HepG2 (cell line): ENCODE results near the gene PPP1R13B. TPM values are rescaled to one million over a fixed set of nuclear protein-coding genes. Genes with fewer than 3 reads are reported as not detected.

Source experiments
- ATF7-NPFF ChIP-seq: sonication (generic); formaldehyde crosslinking; IDR thresholded peaks from 2 replicates; pipeline ENCODE4 v1.8.1; 2023; ENCODE audit warnings: mild to moderate bottlenecking, low read depth, missing genetic modification reagents, moderate library complexity
- GATAD1 ChIP-seq: IDR thresholded peaks from 2 replicates; pipeline ENCODE4 v1.6.1; 2016; ENCODE audit warnings: missing genetic modification reagents, missing compliant biosample characterization
- HIVEP1 ChIP-seq: sonication (generic); formaldehyde crosslinking; IDR thresholded peaks from 2 replicates; pipeline ENCODE4 v1.4.0; 2020; ENCODE audit warnings: mild to moderate bottlenecking, missing genetic modification reagents
- HMG20A ChIP-seq: IDR thresholded peaks from 2 replicates; pipeline ENCODE4 v1.6.1; 2016; ENCODE audit warnings: borderline replicate concordance
- HNRNPL ChIP-seq: fragments of 200-400 bp; formaldehyde crosslinking; IDR thresholded peaks from 2 replicates; pipeline ENCODE4 v1.6.1; 2017; ENCODE audit warnings: mild to moderate bottlenecking, low read depth, low read length
- HNRNPLL ChIP-seq: fragments of 200-400 bp; formaldehyde crosslinking; IDR thresholded peaks from 2 replicates; pipeline ENCODE4 v1.6.1; 2017; ENCODE audit warnings: mild to moderate bottlenecking, low read depth, low read length; ENCODE audit not compliant: poor library complexity, severe bottlenecking
- NAIF1 ChIP-seq: sonication (generic); formaldehyde crosslinking; IDR thresholded peaks from 2 replicates; pipeline ENCODE4 v1.5.0; 2020; ENCODE audit warnings: mild to moderate bottlenecking, missing genetic modification reagents, borderline replicate concordance
- NFATC3 ChIP-seq: sonication (generic); formaldehyde crosslinking; IDR thresholded peaks from 2 replicates; pipeline ENCODE4 v1.5.1; 2020; ENCODE audit warnings: mild to moderate bottlenecking, missing genetic modification reagents
- SMC3 ChIP-seq: IDR thresholded peaks from 2 replicates; pipeline ENCODE4 v1.6.1; 2011; ENCODE audit warnings: low read length, improper control_type of control experiment
- SNRNP70 ChIP-seq: fragments of 200-400 bp; formaldehyde crosslinking; IDR thresholded peaks from 2 replicates; pipeline ENCODE4 v1.6.1; 2017; ENCODE audit warnings: mild to moderate bottlenecking, low read depth, low read length, moderate library complexity
- TBX3 ChIP-seq: fragments of 450-650 bp; IDR thresholded peaks from 2 replicates; pipeline ENCODE4 v1.6.1; 2017; ENCODE audit warnings: antibody characterized with exemption, mild to moderate bottlenecking, inconsistent platforms, borderline replicate concordance
- TCF12 ChIP-seq, 2 experiments: fragments of 450-650 bp in 1 of 2; sonication (generic) in 1 of 2; formaldehyde crosslinking in 1 of 2; IDR thresholded peaks; 2 replicates each; pipeline versions ENCODE4 v1.6.1 to v1.8.0; 2017 to 2022; ENCODE audit warnings: antibody characterized with exemption in 1 of 2, mild to moderate bottlenecking in 1 of 2, missing genetic modification reagents in 1 of 2, moderate library complexity in 1 of 2
- ZBTB7B ChIP-seq: sonication (generic); formaldehyde crosslinking; IDR thresholded peaks from 2 replicates; pipeline ENCODE4 v1.4.0; 2020; ENCODE audit warnings: missing genetic modification reagents
- ZNF225 ChIP-seq: sonication (generic); formaldehyde crosslinking; IDR thresholded peaks from 2 replicates; pipeline ENCODE4 v1.4.0; 2020; ENCODE audit warnings: mild to moderate bottlenecking, missing genetic modification reagents
- ZNF264 ChIP-seq: sonication (generic); formaldehyde crosslinking; IDR thresholded peaks from 2 replicates; pipeline ENCODE4 v1.4.0; 2020; ENCODE audit warnings: missing genetic modification reagents
- ZNF431 ChIP-seq: sonication (generic); formaldehyde crosslinking; IDR thresholded peaks from 2 replicates; pipeline ENCODE4 v1.9.0; 2022; ENCODE audit warnings: missing genetic modification reagents, low read depth, mild to moderate bottlenecking, borderline replicate concordance
- ZNF468 ChIP-seq: sonication (generic); formaldehyde crosslinking; IDR thresholded peaks from 2 replicates; pipeline ENCODE4 v1.8.0; 2022; ENCODE audit warnings: mild to moderate bottlenecking, moderate library complexity, missing genetic modification reagents
- ZNF772 ChIP-seq: sonication (generic); formaldehyde crosslinking; IDR thresholded peaks from 2 replicates; pipeline ENCODE4 v1.5.0; 2020; ENCODE audit warnings: mild to moderate bottlenecking, missing genetic modification reagents
- polyA plus RNA-seq, 8 experiments: library from polyadenylated mRNA; depleted of rRNA in 3 of 8; stranded (reverse) in 7 of 8; unstranded in 1 of 8; fragments of >200 nt; fragmentation: Illumina TruSeq in 4 of 8; extraction: Trizol in 4 of 8; gene quantifications; 2 replicates each; pipeline versions ENCODE4 v1.2.1 to v1.2.3, GENCODE V29; 2011 to 2016; ENCODE audit warnings: low read depth in 4 of 8, missing spikeins in 1 of 8, mixed read lengths in 1 of 8; ENCODE audit not compliant: insufficient read depth in 1 of 8
- total RNA-seq, 5 experiments: library from RNA; depleted of rRNA; stranded (reverse); fragments of >200 nt; fragmentation: Illumina TruSeq; extraction: Trizol; gene quantifications; 2 replicates each; pipeline ENCODE4 v1.2.3, GENCODE V29; 2016; ENCODE audit warnings: low read depth in 1 of 5
- TF ChIP-seq, protein P1 (sequence below): fragments of 450-650 bp; IDR thresholded peaks from 2 replicates; pipeline ENCODE4 v1.6.1; 2017; ENCODE audit warnings: mild to moderate bottlenecking
- TF ChIP-seq, protein P2 (sequence below): sonication (generic); formaldehyde crosslinking; IDR thresholded peaks from 2 replicates; pipeline ENCODE4 v1.8.1; 2023; ENCODE audit warnings: mild to moderate bottlenecking, missing genetic modification reagents
- TF ChIP-seq, protein P3 (sequence below): sonication (generic); formaldehyde crosslinking; IDR thresholded peaks from 2 replicates; pipeline ENCODE4 v1.4.0; 2020; ENCODE audit warnings: missing genetic modification reagents
- TF ChIP-seq, protein P4 (sequence below): sonication (generic); formaldehyde crosslinking; IDR thresholded peaks from 2 replicates; pipeline ENCODE4 v1.4.0; 2020; ENCODE audit warnings: mild to moderate bottlenecking, missing genetic modification reagents, borderline replicate concordance

The PPP1R13B gene
- total and polyA plus RNA-seq, 2 of the 13 experiments (the other 11 are each of a cell fraction or from before 2014, with no cell fraction given) = 4.6 to 9.4 TPM

DNA sequence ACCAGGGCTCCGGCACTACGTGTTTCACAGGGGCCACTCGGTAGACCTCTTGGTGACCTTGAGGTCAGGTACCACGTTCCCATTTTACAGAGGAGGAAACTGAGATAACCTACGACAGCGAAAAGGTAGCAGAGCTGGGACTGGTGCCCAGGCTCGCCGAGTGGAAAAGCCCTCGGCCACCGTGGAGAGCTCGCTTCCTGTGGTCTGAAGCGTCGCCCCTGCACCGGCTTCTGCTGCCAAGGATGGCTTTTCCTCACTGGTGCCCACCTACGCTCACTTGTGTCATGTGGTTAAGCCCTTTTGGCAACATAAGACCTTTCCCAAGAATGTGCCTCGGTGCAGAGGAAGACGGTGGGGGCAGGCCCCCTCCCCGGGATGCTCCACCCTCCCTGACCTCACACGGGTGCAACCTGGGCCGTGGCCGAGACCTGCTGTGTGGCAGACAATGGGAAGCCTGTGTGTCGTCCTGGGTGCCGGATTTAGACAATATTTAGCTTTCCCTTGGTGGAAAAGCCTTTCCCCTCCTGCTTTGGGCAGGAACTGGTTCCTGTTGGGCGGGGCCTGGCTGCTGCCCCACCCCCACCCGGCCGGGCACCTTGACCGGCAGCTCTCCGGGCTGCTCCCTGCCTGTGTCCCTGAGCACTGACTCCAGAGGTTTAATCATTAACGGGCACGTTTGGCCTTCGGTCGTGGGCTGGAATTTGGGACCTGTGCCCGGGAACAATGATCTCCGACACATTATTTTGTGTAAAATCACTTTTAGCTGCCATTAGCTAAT is 32.4 kb upstream of the PPP1R13B start (continued):
- TF ChIP-seq, protein P1, sequence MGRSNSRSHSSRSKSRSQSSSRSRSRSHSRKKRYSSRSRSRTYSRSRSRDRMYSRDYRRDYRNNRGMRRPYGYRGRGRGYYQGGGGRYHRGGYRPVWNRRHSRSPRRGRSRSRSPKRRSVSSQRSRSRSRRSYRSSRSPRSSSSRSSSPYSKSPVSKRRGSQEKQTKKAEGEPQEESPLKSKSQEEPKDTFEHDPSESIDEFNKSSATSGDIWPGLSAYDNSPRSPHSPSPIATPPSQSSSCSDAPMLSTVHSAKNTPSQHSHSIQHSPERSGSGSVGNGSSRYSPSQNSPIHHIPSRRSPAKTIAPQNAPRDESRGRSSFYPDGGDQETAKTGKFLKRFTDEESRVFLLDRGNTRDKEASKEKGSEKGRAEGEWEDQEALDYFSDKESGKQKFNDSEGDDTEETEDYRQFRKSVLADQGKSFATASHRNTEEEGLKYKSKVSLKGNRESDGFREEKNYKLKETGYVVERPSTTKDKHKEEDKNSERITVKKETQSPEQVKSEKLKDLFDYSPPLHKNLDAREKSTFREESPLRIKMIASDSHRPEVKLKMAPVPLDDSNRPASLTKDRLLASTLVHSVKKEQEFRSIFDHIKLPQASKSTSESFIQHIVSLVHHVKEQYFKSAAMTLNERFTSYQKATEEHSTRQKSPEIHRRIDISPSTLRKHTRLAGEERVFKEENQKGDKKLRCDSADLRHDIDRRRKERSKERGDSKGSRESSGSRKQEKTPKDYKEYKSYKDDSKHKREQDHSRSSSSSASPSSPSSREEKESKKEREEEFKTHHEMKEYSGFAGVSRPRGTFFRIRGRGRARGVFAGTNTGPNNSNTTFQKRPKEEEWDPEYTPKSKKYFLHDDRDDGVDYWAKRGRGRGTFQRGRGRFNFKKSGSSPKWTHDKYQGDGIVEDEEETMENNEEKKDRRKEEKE = no peak
- TF ChIP-seq NAIF1 (CRISPR knock-in tag) (peak; percentile 56; the same call in 1 of the 2 replicates), TBX3 (no peak), SNRNP70 (no peak), ZNF468 (CRISPR knock-in tag) (no peak), SMC3 (no peak), ZBTB7B (CRISPR knock-in tag) (peak; percentile 83; the same call in 1 of the 2 replicates), ZNF225 (CRISPR knock-in tag) (no peak), ZNF264 (CRISPR knock-in tag) (peak; percentile 79; the same call in 1 of the 2 replicates), NFATC3 (CRISPR knock-in tag) (no peak), HNRNPLL (peak; percentile 33), ZNF772 (CRISPR knock-in tag) (peak; percentile 86; the same call in 1 of the 2 replicates), ZNF431 (CRISPR knock-in tag) (no peak), HNRNPL (peak; percentile 90; the same call in 1 of the 2 replicates), ATF7-NPFF (CRISPR knock-in tag) (peak; percentile 50; the same call in 1 of the 2 replicates), HIVEP1 (peak; percentile 88; the same call in 1 of the 2 replicates), TCF12 (IDR thresholded peaks at IDR 0.05) (no peak), TCF12 (CRISPR knock-in tag; IDR thresholded peaks at IDR 0.05) (0 out of 2 replicates have a peak, but pooled peaks have one; percentile 39), HMG20A (CRISPR knock-in tag) (peak; percentile 32), GATAD1 (CRISPR knock-in tag) (0 out of 2 replicates have a peak, but pooled peaks have one; percentile 74)
- TF ChIP-seq, protein P2, sequence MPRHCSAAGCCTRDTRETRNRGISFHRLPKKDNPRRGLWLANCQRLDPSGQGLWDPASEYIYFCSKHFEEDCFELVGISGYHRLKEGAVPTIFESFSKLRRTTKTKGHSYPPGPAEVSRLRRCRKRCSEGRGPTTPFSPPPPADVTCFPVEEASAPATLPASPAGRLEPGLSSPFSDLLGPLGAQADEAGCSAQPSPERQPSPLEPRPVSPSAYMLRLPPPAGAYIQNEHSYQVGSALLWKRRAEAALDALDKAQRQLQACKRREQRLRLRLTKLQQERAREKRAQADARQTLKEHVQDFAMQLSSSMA (CRISPR knock-in tag) = no peak
- TF ChIP-seq, protein P3, sequence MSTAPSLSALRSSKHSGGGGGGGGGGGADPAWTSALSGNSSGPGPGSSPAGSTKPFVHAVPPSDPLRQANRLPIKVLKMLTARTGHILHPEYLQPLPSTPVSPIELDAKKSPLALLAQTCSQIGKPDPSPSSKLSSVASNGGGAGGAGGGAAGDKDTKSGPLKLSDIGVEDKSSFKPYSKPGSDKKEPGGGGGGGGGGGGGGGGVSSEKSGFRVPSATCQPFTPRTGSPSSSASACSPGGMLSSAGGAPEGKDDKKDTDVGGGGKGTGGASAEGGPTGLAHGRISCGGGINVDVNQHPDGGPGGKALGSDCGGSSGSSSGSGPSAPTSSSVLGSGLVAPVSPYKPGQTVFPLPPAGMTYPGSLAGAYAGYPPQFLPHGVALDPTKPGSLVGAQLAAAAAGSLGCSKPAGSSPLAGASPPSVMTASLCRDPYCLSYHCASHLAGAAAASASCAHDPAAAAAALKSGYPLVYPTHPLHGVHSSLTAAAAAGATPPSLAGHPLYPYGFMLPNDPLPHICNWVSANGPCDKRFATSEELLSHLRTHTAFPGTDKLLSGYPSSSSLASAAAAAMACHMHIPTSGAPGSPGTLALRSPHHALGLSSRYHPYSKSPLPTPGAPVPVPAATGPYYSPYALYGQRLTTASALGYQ (CRISPR knock-in tag) = peak; percentile 35
- TF ChIP-seq, protein P4, sequence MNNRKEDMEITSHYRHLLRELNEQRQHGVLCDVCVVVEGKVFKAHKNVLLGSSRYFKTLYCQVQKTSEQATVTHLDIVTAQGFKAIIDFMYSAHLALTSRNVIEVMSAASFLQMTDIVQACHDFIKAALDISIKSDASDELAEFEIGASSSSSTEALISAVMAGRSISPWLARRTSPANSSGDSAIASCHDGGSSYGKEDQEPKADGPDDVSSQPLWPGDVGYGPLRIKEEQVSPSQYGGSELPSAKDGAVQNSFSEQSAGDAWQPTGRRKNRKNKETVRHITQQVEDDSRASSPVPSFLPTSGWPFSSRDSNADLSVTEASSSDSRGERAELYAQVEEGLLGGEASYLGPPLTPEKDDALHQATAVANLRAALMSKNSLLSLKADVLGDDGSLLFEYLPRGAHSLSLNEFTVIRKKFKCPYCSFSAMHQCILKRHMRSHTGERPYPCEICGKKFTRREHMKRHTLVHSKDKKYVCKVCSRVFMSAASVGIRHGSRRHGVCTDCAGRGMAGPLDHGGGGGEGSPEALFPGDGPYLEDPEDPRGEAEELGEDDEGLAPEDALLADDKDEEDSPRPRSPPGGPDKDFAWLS (CRISPR knock-in tag) = no peak
